ENCODE measurements around the gene POU6F2. TPM values are rescaled to one million over a fixed set of nuclear protein-coding genes. Genes with fewer than 3 reads are reported as not detected.

The POU6F2 gene
- total RNA-seq, 1 donor from 2014 or later = 0.04 TPM

GRCh38 chr7:39430441-39430840, 452.7 kb downstream of the POU6F2 start:
- DNase-seq (ENCODE audit: low read depth) = no peak
- H3K36me3 ChIP-seq (ENCODE audit: control insufficient read depth, insufficient read depth, low read length) = no peaks in the 10 kb centered on the region
- no peaks in the 10 kb centered on the region for H3K27me3 ChIP-seq (ENCODE audit: control insufficient read depth, insufficient read depth, low read length)
- no peak for TF ChIP-seq CTCF (IDR thresholded peaks at IDR 0.05; ENCODE audit: insufficient read depth, low read length, poor library complexity, severe bottlenecking)
- no peak overlapping the region for H3K4me3 ChIP-seq (ENCODE audit: low read depth, low read length)

- Histone ChIP-seq H3K4me3 (ENCODE audit: low read depth, low read length) (no peak overlapping the region), H3K27me3 (ENCODE audit: control insufficient read depth, insufficient read depth, low read length) (no peaks in the 10 kb centered on the region), H3K36me3 (ENCODE audit: control insufficient read depth, insufficient read depth, low read length) (no peaks in the 10 kb centered on the region)
- DNase-seq (ENCODE audit: low read depth) = no peak
- TF ChIP-seq CTCF (IDR thresholded peaks at IDR 0.05; ENCODE audit: insufficient read depth, low read length, poor library complexity, severe bottlenecking) = no peak
Measured at GRCh38 chr7:39430909-39431641, 453.4 kb downstream of the POU6F2 start.

- no peak for TF ChIP-seq CTCF (IDR thresholded peaks at IDR 0.05; ENCODE audit: insufficient read depth, low read length, poor library complexity, severe bottlenecking)
- Histone ChIP-seq H3K4me3 (ENCODE audit: low read depth, low read length) (no peak overlapping the region), H3K36me3 (ENCODE audit: control insufficient read depth, insufficient read depth, low read length) (no peaks in the 10 kb centered on the region), H3K27me3 (ENCODE audit: control insufficient read depth, insufficient read depth, low read length) (no peaks in the 10 kb centered on the region)
- DNase-seq (ENCODE audit: low read depth) = no peak
Measured at GRCh38 chr7:39432368-39432767, 454.7 kb downstream of the POU6F2 start.

GRCh38 chr7:39432807-39433416, 455.2 kb downstream of the POU6F2 start:
- Histone ChIP-seq H3K36me3 (ENCODE audit: control insufficient read depth, insufficient read depth, low read length) (no peaks in the 10 kb centered on the region), H3K27me3 (ENCODE audit: control insufficient read depth, insufficient read depth, low read length) (no peaks in the 10 kb centered on the region), H3K4me3 (ENCODE audit: low read depth, low read length) (no peak overlapping the region)
- no peak for TF ChIP-seq CTCF (IDR thresholded peaks at IDR 0.05; ENCODE audit: insufficient read depth, low read length, poor library complexity, severe bottlenecking)
- no peak for DNase-seq (ENCODE audit: low read depth)

GRCh38 chr7:39433550-39433949, 455.8 kb downstream of the POU6F2 start:
- no peak for DNase-seq (ENCODE audit: low read depth)
- Histone ChIP-seq H3K27me3 (ENCODE audit: control insufficient read depth, insufficient read depth, low read length) (no peaks in the 10 kb centered on the region), H3K36me3 (ENCODE audit: control insufficient read depth, insufficient read depth, low read length) (no peaks in the 10 kb centered on the region), H3K4me3 (ENCODE audit: low read depth, low read length) (no peak overlapping the region)
- no peak for TF ChIP-seq CTCF (IDR thresholded peaks at IDR 0.05; ENCODE audit: insufficient read depth, low read length, poor library complexity, severe bottlenecking)
